Activated T-helper 1 cell treated with anti-CD3 and anti-CD28 coated beads, Interleukin-2, amount 50 U/mL, for 16 hours (primary cell): ENCODE results near the gene CLCA1.

Experiments used
- DNase-seq, 2 donors: peaks; one replicate each; pipeline ENCODE4 v3.0.0-alpha.2; 2020; ENCODE audit warnings: low read depth in 1 of 2, low spot score in 1 of 2

CLCA1 gene

GRCh38 chr1:86542631-86543030, 73.9 kb downstream of the CLCA1 start:
- DNase-seq = no peak

GRCh38 chr1:86546787-86547221, 78.1 kb downstream of the CLCA1 start, which contains the start of gene CLCA4:
Gene CLCA4 (plus strand): TSS chr1:86547078. CDS start chr1:86547120, 42 bp downstream.
- DNase-seq = no peak

GRCh38 chr1:86548839-86549238, 80.1 kb downstream of the CLCA1 start:
- no peak for DNase-seq
